COLO668 (cell line): ENCODE measurements around the gene CASP4.
"Not testable (repeated sequence)": the region's sequence is repeated elsewhere in the genome, so short reads cannot be mapped to it uniquely, and the experiment has no call there.

Experiments used
- DNase-seq: peaks from one replicate; lab custom pipeline; 2025; ENCODE audit not compliant: unreplicated experiment; lab: John Stamatoyannopoulos, UW

CASP4 gene

GRCh38 chr11:104957280-104957679, 11.1 kb downstream of the CASP4 start:
- no peak for DNase-seq

- DNase-seq, result no peak
Measured at GRCh38 chr11:104956528-104956927, 11.8 kb downstream of the CASP4 start.

GRCh38 chr11:104946907-104947306, 21.5 kb downstream of the CASP4 start:
- DNase-seq, result peak; percentile 7

GRCh38 chr11:104944076-104944475, 24.3 kb downstream of the CASP4 start:
- DNase-seq, result no peak

- no peak for DNase-seq
Measured at GRCh38 chr11:104943561-104943960, 24.8 kb downstream of the CASP4 start.

GRCh38 chr11:104934594-104934993, 33.8 kb downstream of the CASP4 start:
- no peak for DNase-seq

- DNase-seq, result not testable (repeated sequence)
Measured at GRCh38 chr11:104934073-104934472, 34.3 kb downstream of the CASP4 start.

GRCh38 chr11:104928811-104929210, 39.6 kb downstream of the CASP4 start:
- DNase-seq, result no peak

GRCh38 chr11:104926771-104927611, 41.4 kb downstream of the CASP4 start:
- no peak for DNase-seq

GRCh38 chr11:104925850-104926249, 42.5 kb downstream of the CASP4 start:
- DNase-seq, result peak; percentile 2

- no peak for DNase-seq
Measured at GRCh38 chr11:104918113-104918824, 50.1 kb downstream of the CASP4 start.

- DNase-seq, result no peak
Measured at GRCh38 chr11:104917271-104918112, 50.9 kb downstream of the CASP4 start.

- no peak for DNase-seq
Measured at GRCh38 chr11:104916442-104916841, 51.9 kb downstream of the CASP4 start.

GRCh38 chr11:104912102-104912501, 56.3 kb downstream of the CASP4 start:
- no peak for DNase-seq

- DNase-seq, result no peak
Measured at GRCh38 chr11:104908186-104908531, 60.2 kb downstream of the CASP4 start.

- no peak for DNase-seq
Measured at GRCh38 chr11:104907521-104908185, 60.7 kb downstream of the CASP4 start.

- DNase-seq, result no peak
Measured at GRCh38 chr11:104905271-104905670, 63.1 kb downstream of the CASP4 start.

GRCh38 chr11:104899226-104899625, 69.1 kb downstream of the CASP4 start:
- no peak for DNase-seq

- DNase-seq, result no peak
Measured at GRCh38 chr11:104898685-104899013, 69.7 kb downstream of the CASP4 start.

- DNase-seq, result no peak
Measured at GRCh38 chr11:104897891-104898684, 70.3 kb downstream of the CASP4 start, which contains the start of gene CASP12. Gene CASP12 (minus strand): TSS chr11:104898460.
